Measurements from ENCODE around the gene MRTFA. TPM values are rescaled to one million over a fixed set of nuclear protein-coding genes. Genes with fewer than 3 reads are reported as not detected.
"Not testable (repeated sequence)": the region's sequence is repeated elsewhere in the genome, so short reads cannot be mapped to it uniquely, and the experiment has no call there.

The MRTFA gene
- polyA plus RNA-seq, 4 donors = 11.9 to 20.0 (median 14.1) TPM

- Histone ChIP-seq H3K36me3 (ENCODE audit: control insufficient read depth in 3 of 3, insufficient read depth in 2 of 3, low read depth in 1 of 3, low read length in 3 of 3) (no peaks in the 10 kb centered on the region), H3K27me3 (ENCODE audit: control insufficient read depth in 3 of 3, insufficient read depth in 3 of 3, low read length in 3 of 3) (no peaks in the 10 kb centered on the region), H3K4me1 (ENCODE audit: control insufficient read depth in 3 of 3, insufficient read depth in 2 of 3, low read depth in 1 of 3, low read length in 2 of 3) (peaks cover 3 to 12% (median 8%) of the 10 kb centered on the region in 3 donors), H3K9me3 (ENCODE audit: control insufficient read depth in 2 of 2, insufficient read depth in 1 of 2, low read depth in 1 of 2, low read length in 1 of 2) (no peaks in the 10 kb centered on the region), H3K27ac (ENCODE audit: low read depth in 1 of 3, low read length in 2 of 3) (peak overlapping the region in 2 of 3 donors; percentile 26 to 73), H3K4me3 (ENCODE audit: low read depth in 1 of 3, low read length in 3 of 3) (no peak overlapping the region)
- DNase-seq (no peak), FAIRE-seq (no peak)
- WGBS, 3 donors = 68 to 70% (median 69%) methylated on average over 4 of the region's 4 CpGs
Measured at GRCh38 chr22:40510631-40511364, 125.7 kb downstream of the MRTFA start.

GRCh38 chr22:40509401-40510134, 127.0 kb downstream of the MRTFA start:
- H3K4me1 ChIP-seq (ENCODE audit: control insufficient read depth in 3 of 3, insufficient read depth in 2 of 3, low read depth in 1 of 3, low read length in 2 of 3) = peaks cover 3 to 12% (median 8%) of the 10 kb centered on the region in 3 donors
- H3K36me3 ChIP-seq (ENCODE audit: control insufficient read depth in 3 of 3, insufficient read depth in 2 of 3, low read depth in 1 of 3, low read length in 3 of 3) = no peaks in the 10 kb centered on the region
- H3K4me3 ChIP-seq (ENCODE audit: low read depth in 1 of 3, low read length in 3 of 3) = no peak overlapping the region
- DNase-seq (peak; percentile 47), FAIRE-seq (no peak)
- 16 to 26% (median 20%) methylated on average over 4 of the region's 4 CpGs for WGBS, 3 donors
- peak overlapping the region; percentile 26 to 74 (median 55) for H3K27ac ChIP-seq (ENCODE audit: low read depth in 1 of 3, low read length in 2 of 3)
- H3K9me3 ChIP-seq (ENCODE audit: control insufficient read depth in 2 of 2, insufficient read depth in 1 of 2, low read depth in 1 of 2, low read length in 1 of 2) = no peaks in the 10 kb centered on the region
- no peaks in the 10 kb centered on the region for H3K27me3 ChIP-seq (ENCODE audit: control insufficient read depth in 3 of 3, insufficient read depth in 3 of 3, low read length in 3 of 3)

- peaks cover 3 to 12% (median 8%) of the 10 kb centered on the region in 3 donors for H3K4me1 ChIP-seq (ENCODE audit: control insufficient read depth in 3 of 3, insufficient read depth in 2 of 3, low read depth in 1 of 3, low read length in 2 of 3)
- H3K9me3 ChIP-seq (ENCODE audit: control insufficient read depth in 2 of 2, insufficient read depth in 1 of 2, low read depth in 1 of 2, low read length in 1 of 2); DNase-seq; H3K27ac ChIP-seq (ENCODE audit: low read depth in 1 of 3, low read length in 2 of 3); H3K36me3 ChIP-seq (ENCODE audit: control insufficient read depth in 3 of 3, insufficient read depth in 2 of 3, low read depth in 1 of 3, low read length in 3 of 3); H3K4me3 ChIP-seq (ENCODE audit: low read depth in 1 of 3, low read length in 3 of 3); FAIRE-seq; H3K27me3 ChIP-seq (ENCODE audit: control insufficient read depth in 3 of 3, insufficient read depth in 3 of 3, low read length in 3 of 3): not testable (repeated sequence)
- WGBS, 3 donors = 53 to 62% (median 56%) methylated on average over 8 of the region's 8 CpGs
Measured at GRCh38 chr22:40508046-40508445, 128.5 kb downstream of the MRTFA start.

DNA sequence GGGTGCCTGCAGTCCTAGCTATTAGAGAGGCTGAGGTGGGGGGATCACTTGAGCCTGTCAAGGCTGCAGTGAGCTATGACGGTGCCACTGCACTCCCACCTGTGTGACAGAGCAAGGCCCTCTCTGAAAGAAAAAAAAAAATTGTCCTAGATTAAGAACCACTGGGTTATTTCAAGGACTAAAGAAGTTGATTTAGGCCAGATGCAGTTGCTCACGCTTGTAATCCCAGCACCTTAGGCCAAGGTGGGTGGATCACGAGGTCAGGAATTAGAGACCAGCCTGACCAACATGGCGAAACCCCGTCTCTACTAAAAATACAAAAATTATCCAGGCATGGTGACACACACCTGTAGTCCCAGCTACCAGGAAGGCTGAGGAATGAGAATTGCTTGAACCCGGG, 129.0 kb downstream of the MRTFA start:
- 90 to 97% (median 93%) methylated on average over 6 of the region's 6 CpGs for WGBS, 3 donors
- Histone ChIP-seq H3K4me3 (ENCODE audit: low read depth in 1 of 3, low read length in 3 of 3) (no peak overlapping the region), H3K27ac (ENCODE audit: low read depth in 1 of 3, low read length in 2 of 3) (no peak overlapping the region), H3K4me1 (ENCODE audit: control insufficient read depth in 3 of 3, insufficient read depth in 2 of 3, low read depth in 1 of 3, low read length in 2 of 3) (peaks cover 3 to 12% (median 8%) of the 10 kb centered on the region in 3 donors), H3K27me3 (ENCODE audit: control insufficient read depth in 3 of 3, insufficient read depth in 3 of 3, low read length in 3 of 3) (no peaks in the 10 kb centered on the region), H3K36me3 (ENCODE audit: control insufficient read depth in 3 of 3, insufficient read depth in 2 of 3, low read depth in 1 of 3, low read length in 3 of 3) (no peaks in the 10 kb centered on the region), H3K9me3 (ENCODE audit: control insufficient read depth in 2 of 2, insufficient read depth in 1 of 2, low read depth in 1 of 2, low read length in 1 of 2) (no peaks in the 10 kb centered on the region)
- no peak for FAIRE-seq
- DNase-seq = no peak

DNA sequence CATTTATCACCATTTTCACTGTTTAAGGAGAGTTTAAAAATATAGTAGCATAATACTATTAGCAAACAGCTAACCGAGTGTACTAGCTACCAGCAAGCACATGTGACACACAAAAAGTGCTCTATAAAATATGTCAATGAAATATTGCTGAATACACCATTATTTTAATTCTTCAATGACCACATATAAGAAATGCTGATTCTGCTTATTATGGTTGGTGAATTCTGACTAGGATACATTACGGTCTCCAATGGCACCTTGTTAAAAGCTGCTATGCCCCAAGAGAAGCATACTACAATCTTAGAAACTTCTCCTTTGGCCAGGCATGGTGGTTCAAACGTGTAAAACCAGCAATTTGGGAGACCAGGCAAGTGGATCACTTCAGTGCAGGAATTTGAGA, 129.8 kb downstream of the MRTFA start:
- peaks cover 3 to 12% (median 7%) of the 10 kb centered on the region in 3 donors for H3K4me1 ChIP-seq (ENCODE audit: control insufficient read depth in 3 of 3, insufficient read depth in 2 of 3, low read depth in 1 of 3, low read length in 2 of 3)
- no peaks in the 10 kb centered on the region for H3K36me3 ChIP-seq (ENCODE audit: control insufficient read depth in 3 of 3, insufficient read depth in 2 of 3, low read depth in 1 of 3, low read length in 3 of 3)
- WGBS, 3 donors = 91 to 92% (median 92%) methylated on average over 3 of the region's 3 CpGs
- H3K9me3 ChIP-seq (ENCODE audit: control insufficient read depth in 2 of 2, insufficient read depth in 1 of 2, low read depth in 1 of 2, low read length in 1 of 2) = no peaks in the 10 kb centered on the region
- H3K27me3 ChIP-seq (ENCODE audit: control insufficient read depth in 3 of 3, insufficient read depth in 3 of 3, low read length in 3 of 3) = no peaks in the 10 kb centered on the region
- H3K4me3 ChIP-seq (ENCODE audit: low read depth in 1 of 3, low read length in 3 of 3) = no peak overlapping the region
- FAIRE-seq (no peak), DNase-seq (no peak)
- H3K27ac ChIP-seq (ENCODE audit: low read depth in 1 of 3, low read length in 2 of 3) = no peak overlapping the region

GRCh38 chr22:40504285-40505249, 132.0 kb downstream of the MRTFA start:
- Histone ChIP-seq H3K27me3 (ENCODE audit: control insufficient read depth in 3 of 3, insufficient read depth in 3 of 3, low read length in 3 of 3) (no peaks in the 10 kb centered on the region), H3K4me3 (ENCODE audit: low read depth in 1 of 3, low read length in 3 of 3) (no peak overlapping the region), H3K36me3 (ENCODE audit: control insufficient read depth in 3 of 3, insufficient read depth in 2 of 3, low read depth in 1 of 3, low read length in 3 of 3) (no peaks in the 10 kb centered on the region), H3K4me1 (ENCODE audit: control insufficient read depth in 3 of 3, insufficient read depth in 2 of 3, low read depth in 1 of 3, low read length in 2 of 3) (peaks cover 0 to 4% (median under 1%) of the 10 kb centered on the region in 3 donors), H3K9me3 (ENCODE audit: control insufficient read depth in 2 of 2, insufficient read depth in 1 of 2, low read depth in 1 of 2, low read length in 1 of 2) (no peaks in the 10 kb centered on the region), H3K27ac (ENCODE audit: low read depth in 1 of 3, low read length in 2 of 3) (no peak overlapping the region)
- no peak for DNase-seq
- no peak for FAIRE-seq
- 56 to 62% (median 62%) methylated on average over 3 of the region's 3 CpGs for WGBS, 3 donors

GRCh38 chr22:40502919-40503318, 133.6 kb downstream of the MRTFA start:
- Histone ChIP-seq H3K36me3 (ENCODE audit: control insufficient read depth in 3 of 3, insufficient read depth in 2 of 3, low read depth in 1 of 3, low read length in 3 of 3) (no peaks in the 10 kb centered on the region), H3K9me3 (ENCODE audit: control insufficient read depth in 2 of 2, insufficient read depth in 1 of 2, low read depth in 1 of 2, low read length in 1 of 2) (no peaks in the 10 kb centered on the region), H3K4me1 (ENCODE audit: control insufficient read depth in 3 of 3, insufficient read depth in 2 of 3, low read depth in 1 of 3, low read length in 2 of 3) (peaks cover 0 to 3% (median 0%) of the 10 kb centered on the region in 3 donors), H3K4me3 (ENCODE audit: low read depth in 1 of 3, low read length in 3 of 3) (no peak overlapping the region), H3K27ac (ENCODE audit: low read depth in 1 of 3, low read length in 2 of 3) (no peak overlapping the region), H3K27me3 (ENCODE audit: control insufficient read depth in 3 of 3, insufficient read depth in 3 of 3, low read length in 3 of 3) (no peaks in the 10 kb centered on the region)
- FAIRE-seq = no peak
- DNase-seq = no peak
- WGBS, 3 donors = 95 to 100% (median 100%) methylated on average over 1 of the region's 1 CpG

DNA sequence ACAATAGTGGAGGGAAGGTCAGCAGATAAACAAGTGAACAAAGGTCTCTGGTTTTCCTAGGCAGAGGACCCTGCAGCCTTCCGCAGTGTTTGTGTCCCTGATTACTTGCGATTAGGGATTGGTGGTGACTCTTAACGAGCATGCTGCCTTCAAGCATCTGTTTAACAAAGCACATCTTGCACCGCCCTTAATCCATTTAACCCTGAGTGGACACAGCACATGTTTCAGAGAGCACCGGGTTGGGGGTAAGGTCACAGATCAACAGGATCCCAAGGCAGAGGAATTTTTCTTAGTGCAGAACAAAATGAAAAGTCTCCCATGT, 136.1 kb downstream of the MRTFA start:
- not testable (repeated sequence) for H3K4me1 ChIP-seq (ENCODE audit: control insufficient read depth in 3 of 3, insufficient read depth in 2 of 3, low read depth in 1 of 3, low read length in 2 of 3); H3K36me3 ChIP-seq (ENCODE audit: control insufficient read depth in 3 of 3, insufficient read depth in 2 of 3, low read depth in 1 of 3, low read length in 3 of 3); FAIRE-seq; H3K27ac ChIP-seq (ENCODE audit: low read depth in 1 of 3, low read length in 2 of 3); H3K4me3 ChIP-seq (ENCODE audit: low read depth in 1 of 3, low read length in 3 of 3); H3K27me3 ChIP-seq (ENCODE audit: control insufficient read depth in 3 of 3, insufficient read depth in 3 of 3, low read length in 3 of 3); DNase-seq; H3K9me3 ChIP-seq (ENCODE audit: control insufficient read depth in 2 of 2, insufficient read depth in 1 of 2, low read depth in 1 of 2, low read length in 1 of 2)
- 79 to 85% (median 85%) methylated on average over 3 to 4 of the region's 5 CpGs for WGBS, 3 donors

All from small intestine (tissue), 7 donors.